Activated T-cell treated with anti-CD3 and anti-CD28 coated beads, Interleukin-2, amount 50 U/mL, for 1 hour (primary cell): Measurements from ENCODE around the gene SLC25A23.
"Not testable (repeated sequence)": the region's sequence is repeated elsewhere in the genome, so short reads cannot be mapped to it uniquely, and the experiment has no call there.

Experiments
- DNase-seq: peaks from one replicate; pipeline ENCODE4 v3.0.0-alpha.2; 2020

Gene SLC25A23

GRCh38 chr19:6459262-6460098, at the start of gene SLC25A23:
SLC25A23 (minus strand) TSS chr19:6459792; CDS start chr19:6459628, 164 bp downstream.
- DNase-seq, result peak; percentile 66

GRCh38 chr19:6508028-6508771, 48.6 kb upstream of the SLC25A23 start:
- not testable (repeated sequence) for DNase-seq

- no peak for DNase-seq
These were observed 44.0 kb upstream of the SLC25A23 start for GRCh38 chr19:6503407-6504201.

- DNase-seq, result peak; percentile 58
These were observed 42.4 kb upstream of the SLC25A23 start, which contains the start of gene TUBB4A for GRCh38 chr19:6501740-6502648. TUBB4A (minus strand) TSS chr19:6502309; CDS start chr19:6502212, 97 bp downstream.

GRCh38 chr19:6500837-6501739, 41.5 kb upstream of the SLC25A23 start:
- DNase-seq, result no peak

- no peak for DNase-seq
These were observed 39.6 kb upstream of the SLC25A23 start for GRCh38 chr19:6499052-6499790.

GRCh38 chr19:6498294-6499036, 38.9 kb upstream of the SLC25A23 start:
- DNase-seq, result no peak

- no peak for DNase-seq
These were observed 36.4 kb upstream of the SLC25A23 start for GRCh38 chr19:6495947-6496346.

- no peak for DNase-seq
These were observed 34.9 kb upstream of the SLC25A23 start for GRCh38 chr19:6494438-6495036.

- DNase-seq, result no peak
These were observed 32.4 kb upstream of the SLC25A23 start for GRCh38 chr19:6491802-6492592.

GRCh38 chr19:6490134-6490533, 30.5 kb upstream of the SLC25A23 start:
- DNase-seq, result no peak

GRCh38 chr19:6489278-6490061, 29.9 kb upstream of the SLC25A23 start:
- DNase-seq, result no peak

GRCh38 chr19:6484831-6485230, 25.2 kb upstream of the SLC25A23 start:
- DNase-seq, result no peak

- DNase-seq, result no peak
These were observed 24.6 kb upstream of the SLC25A23 start for GRCh38 chr19:6484230-6484629.

GRCh38 chr19:6483235-6483634, 23.6 kb upstream of the SLC25A23 start:
- DNase-seq, result no peak

- no peak for DNase-seq
These were observed 22.7 kb upstream of the SLC25A23 start for GRCh38 chr19:6482343-6482686.
